ENCODE results near the gene GMPR. TPM values are rescaled to one million over a fixed set of nuclear protein-coding genes. Genes with fewer than 3 reads are reported as not detected.

GMPR gene
- total RNA-seq, 1 donor from 2014 or later, result 35.2 TPM

DNA sequence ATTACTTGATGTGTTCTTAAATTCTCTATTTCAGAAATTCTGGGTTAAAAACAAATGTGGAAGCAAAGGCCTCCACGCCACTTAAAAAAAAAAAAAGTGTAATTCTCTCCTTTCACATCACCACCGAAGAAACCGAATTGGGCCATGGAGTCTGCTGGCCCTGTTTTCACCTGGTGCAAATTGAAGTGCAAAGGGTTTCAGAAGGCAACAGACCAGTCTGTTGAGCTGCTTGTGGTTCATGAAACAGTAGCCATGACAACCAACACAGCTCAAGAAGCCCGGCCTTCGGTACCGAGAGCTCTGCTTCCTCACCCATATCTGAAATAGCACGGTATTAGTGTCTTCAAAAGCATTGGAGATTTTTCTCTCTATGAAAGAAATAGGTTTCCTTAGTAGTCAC, 63.1 kb downstream of the GMPR start:
- no peak for DNase-seq (ENCODE audit: low spot score)

DNA sequence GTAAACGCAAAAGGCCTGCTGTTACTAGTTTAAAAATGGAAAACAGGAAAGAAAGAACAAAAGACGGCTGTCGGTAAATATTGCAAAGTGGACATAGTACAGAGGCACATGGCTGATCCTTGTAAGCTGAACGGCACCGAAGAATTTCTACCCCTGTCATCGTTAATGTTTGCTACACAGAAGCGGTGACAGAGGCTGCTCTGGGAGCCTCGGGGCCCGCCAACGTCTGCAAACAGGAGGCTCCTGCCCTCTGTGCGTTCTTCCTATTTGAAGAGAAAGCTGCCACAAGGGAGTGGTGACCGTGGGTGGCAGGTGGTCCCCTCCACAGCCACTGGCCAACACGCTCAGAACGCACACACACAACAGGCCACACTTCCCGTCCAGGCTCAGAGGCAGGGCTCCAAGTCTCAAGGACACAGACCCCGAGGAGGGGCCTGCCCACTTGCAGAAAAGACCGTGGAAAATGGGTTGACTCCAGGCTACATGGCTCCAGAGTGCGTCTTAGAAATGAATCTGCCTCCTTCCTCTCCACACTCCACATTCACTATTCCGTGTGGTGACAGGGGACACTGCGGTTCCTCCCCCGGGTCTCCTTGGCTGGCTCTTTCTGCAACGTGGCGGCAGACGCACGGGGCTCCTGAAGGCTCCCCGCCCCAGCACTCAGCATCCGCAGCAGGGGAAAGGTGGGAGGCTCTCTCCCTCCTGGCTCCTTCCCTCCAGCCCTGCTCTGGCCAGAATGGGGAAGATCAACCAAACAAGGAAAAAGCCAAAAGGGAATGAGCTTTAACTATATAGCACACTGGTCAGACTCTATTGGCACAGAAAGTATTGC, 64.5 kb downstream of the GMPR start:
- DNase-seq (ENCODE audit: low spot score), result no peak

DNA sequence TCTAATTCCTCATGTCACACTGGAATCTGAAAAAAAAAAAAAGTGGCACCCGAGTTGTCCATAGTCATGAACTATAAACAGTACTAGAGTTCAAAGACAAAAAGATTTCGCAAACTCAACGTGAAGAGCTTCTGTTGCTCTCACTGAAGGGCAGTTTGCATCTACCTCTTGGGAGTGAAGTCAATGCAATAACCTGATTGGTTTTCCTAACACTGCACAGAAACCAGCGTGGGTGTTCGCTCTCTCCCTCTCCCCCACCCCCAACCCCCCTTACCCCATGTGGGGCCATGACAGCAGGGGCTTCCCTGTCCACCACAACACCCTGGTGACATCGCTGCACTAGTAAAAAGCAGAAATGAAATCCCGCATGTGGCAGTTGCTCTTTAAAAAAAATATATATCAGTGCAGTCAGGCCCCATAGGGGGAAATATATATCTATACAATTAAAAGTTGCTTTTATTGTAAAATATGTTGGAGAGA, 66.9 kb downstream of the GMPR start:
- DNase-seq (ENCODE audit: low spot score), result no peak

DNA sequence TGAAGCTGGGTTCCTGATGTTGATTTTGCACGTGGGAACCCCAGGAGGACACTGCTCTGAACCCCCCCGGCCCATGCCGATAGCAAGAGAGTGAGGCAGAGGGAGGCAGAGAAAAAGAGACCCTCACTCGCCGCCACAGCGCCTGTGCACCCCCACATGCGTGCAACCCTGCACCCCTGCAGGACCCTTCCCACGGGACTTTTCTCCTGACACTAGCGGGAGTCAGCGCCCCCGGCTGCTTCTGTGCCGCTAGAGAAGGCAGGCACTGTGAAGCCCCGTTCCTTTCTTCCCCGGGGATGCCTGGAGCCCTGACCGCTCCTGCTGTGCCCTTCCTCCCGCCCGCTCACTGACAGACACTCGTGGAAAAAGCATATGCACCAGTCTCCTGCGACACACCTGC, 67.4 kb downstream of the GMPR start:
- DNase-seq (ENCODE audit: low spot score), result no peak

DNA sequence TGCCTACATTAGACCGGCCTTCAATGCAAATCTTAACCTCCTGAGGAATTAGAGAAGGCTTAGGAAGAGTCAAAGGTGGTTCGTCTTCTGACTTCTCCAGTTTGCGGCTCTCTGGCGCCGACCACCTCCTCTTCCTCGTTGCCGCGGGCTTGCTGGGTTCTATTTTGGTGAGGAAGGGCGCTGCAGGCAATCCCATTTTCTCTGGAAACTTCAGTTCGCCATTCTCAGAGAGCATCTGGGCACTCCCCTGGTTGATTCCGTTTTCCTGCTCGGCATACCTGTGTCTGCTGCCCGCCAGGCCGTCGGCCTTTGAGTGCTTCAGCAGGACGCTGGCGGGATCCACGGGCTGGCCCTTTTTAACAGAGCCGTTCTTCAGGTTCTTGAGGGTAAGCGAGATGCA, 67.9 kb downstream of the GMPR start:
- DNase-seq (ENCODE audit: low spot score), result no peak

DNA sequence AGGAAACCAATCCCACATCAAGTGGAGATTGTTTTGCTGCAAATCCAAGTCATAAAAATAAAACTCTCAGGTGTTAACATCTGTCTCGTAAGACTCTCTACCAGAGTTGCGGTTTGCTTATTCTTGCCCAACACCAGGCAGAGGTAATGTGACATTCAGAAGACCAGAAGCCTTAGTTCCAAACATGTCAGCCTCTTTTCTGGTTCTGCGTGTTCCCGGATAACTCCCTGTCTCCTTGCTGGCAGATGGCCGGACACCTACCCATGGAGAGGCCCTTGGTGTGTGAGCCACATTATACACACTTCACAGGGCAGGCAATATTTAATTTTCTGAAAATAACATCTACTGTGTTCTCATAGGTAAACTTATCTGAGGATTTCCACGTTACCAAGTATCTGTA, 73.4 kb downstream of the GMPR start:
- no peak for DNase-seq (ENCODE audit: low spot score)

DNA sequence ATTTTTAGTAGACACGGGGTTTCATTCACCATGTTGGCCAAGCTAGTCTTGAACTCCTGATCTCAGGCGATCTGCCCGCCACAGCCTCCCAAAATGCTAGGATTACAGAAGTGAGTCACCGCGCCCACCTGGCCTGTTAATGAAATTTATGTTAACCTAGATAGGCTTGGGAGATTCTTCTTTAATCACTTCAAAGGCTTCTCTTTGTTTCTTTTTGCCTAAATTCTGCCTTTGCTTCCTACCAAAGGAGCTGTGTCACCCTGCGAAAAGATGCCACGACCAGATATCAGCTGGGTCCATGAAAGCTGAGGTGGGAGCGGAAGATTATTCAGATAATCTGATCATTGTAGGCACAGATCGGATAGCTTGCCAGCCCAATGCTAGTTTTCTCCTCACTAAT, 75.3 kb downstream of the GMPR start:
- DNase-seq (ENCODE audit: low spot score), result no peak

DNA sequence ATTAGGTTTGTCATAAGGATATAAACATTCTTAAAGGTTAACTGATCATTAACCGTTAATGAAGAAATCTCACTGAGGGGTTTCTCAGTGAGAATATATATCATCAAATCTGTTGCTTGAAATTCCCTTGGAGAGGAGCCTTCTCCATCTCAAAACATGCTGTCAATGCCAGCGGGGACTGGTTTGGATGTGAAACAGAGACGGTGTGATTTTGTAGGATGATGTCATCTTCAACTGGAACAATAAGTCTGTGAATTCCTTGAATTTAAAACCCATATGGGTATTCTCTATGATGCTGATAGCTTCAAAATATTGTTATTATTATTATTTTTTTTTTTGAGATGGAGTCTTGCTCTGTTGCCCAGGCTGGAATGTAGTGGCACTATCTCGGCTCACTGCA, 75.9 kb downstream of the GMPR start:
- no peak for DNase-seq (ENCODE audit: low spot score)

DNA sequence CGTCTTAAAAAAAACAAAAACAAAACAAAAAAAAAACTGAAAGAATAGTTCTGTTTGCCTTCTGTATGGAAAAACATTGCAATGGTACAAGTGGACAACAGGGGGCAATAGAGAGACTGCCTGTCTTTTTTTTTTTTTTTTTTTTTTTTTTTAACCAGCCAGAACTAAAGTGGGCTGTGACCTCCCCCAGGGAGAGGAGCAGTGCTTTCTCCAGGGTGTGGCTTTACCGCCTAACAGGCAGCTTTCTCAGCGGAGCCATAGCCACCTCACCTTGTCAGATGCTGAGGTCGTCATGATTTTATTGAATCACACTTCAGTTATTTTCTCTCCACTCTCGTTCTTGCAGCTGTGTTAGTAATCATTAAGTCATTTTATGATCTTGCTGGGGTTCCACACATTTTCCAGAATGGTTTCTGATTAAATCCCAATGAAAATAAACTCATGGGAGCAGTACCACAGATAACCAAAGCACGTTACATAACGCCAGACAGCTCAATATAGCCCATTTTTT, 78.4 kb downstream of the GMPR start:
- DNase-seq (ENCODE audit: low spot score), result peak; percentile 26

DNA sequence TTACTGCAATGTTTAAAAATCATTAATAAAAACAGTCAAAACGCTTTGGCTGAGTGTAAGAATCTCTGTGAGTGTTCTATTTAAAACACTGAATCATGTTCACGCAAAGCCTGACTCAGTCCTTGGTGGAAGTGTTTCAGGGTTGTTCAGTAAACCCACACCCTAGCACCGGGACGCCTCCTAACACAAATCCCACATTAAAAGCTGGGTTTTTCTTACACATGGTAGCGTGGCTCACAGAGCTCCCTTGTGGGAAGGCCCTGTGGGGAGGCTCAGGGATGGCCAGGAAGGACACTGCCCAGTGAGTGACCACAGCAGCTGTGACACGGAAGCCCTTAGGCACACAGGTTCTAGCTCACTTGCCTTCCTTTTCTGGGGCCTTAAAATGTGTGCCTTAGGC, 80.2 kb downstream of the GMPR start:
- DNase-seq (ENCODE audit: low spot score), result peak; percentile 74

DNA sequence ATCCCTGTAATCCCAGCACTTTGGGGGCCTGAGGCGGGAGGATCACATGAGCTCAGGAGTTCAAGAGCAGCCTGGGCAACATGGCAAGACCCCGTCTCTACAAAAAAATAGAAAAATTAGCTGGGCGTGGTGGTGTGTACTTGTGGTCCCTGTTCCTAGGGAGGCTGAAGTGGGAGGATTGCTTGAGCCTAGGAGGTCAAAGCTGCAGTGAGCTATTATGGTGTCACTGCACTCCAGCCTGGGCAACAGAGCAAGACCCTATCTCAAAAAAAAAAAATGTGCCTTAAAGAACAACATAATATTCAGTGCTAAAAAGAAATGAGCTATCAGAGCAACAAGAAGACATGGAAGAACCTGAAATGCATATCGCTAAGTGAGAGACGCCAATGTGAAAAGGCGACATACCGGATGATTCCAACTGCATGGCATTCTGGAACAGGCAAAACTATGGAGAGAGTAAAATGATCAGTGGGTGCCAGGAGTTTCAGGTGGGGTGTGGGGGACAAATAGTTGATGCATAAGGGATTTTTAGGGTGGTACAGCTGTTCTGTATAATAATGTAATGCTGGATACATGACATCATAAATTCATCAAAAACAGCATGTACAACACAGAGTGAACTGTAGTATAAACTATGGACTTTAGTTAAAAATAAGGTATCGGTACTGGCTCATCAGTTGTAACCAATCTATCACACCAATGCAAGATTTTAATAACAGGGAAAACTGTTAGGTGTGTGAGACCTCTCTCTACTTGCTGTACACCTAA, 80.8 kb downstream of the GMPR start:
- no peak for DNase-seq (ENCODE audit: low spot score)

DNA sequence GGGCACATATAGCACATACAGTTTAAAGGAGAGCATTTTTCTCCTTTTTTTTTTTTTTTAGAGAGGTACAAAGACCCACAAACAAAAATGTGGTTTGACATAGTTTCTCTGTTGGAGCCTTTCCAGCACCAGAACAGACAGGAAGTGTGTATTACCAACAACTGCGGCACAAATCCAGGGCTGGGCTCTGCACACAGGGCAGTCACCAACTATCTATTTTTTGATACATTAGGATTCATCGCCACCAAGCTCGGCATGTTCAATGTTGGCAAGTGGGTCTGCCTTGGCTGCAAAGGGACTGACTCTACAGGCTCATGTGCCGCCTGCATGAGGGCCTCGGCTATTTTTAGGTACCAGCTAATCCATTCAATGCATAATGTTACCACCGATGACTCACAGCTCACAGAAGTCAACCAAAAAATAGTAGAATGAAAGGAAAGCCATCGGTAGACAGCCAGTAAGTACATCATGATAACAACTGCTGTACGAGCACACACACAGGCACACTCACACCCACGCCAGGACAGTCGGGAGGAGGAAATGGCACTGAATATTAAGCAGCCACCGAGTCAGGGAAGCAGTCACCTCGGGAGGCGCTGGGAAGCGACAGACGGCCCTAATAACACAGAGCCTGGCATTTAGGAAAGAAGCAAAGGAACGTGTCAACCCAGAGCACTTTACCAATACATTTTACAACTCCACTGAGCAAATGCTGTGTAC, 81.6 kb downstream of the GMPR start:
- peak; percentile 96 for DNase-seq (ENCODE audit: low spot score)

DNA sequence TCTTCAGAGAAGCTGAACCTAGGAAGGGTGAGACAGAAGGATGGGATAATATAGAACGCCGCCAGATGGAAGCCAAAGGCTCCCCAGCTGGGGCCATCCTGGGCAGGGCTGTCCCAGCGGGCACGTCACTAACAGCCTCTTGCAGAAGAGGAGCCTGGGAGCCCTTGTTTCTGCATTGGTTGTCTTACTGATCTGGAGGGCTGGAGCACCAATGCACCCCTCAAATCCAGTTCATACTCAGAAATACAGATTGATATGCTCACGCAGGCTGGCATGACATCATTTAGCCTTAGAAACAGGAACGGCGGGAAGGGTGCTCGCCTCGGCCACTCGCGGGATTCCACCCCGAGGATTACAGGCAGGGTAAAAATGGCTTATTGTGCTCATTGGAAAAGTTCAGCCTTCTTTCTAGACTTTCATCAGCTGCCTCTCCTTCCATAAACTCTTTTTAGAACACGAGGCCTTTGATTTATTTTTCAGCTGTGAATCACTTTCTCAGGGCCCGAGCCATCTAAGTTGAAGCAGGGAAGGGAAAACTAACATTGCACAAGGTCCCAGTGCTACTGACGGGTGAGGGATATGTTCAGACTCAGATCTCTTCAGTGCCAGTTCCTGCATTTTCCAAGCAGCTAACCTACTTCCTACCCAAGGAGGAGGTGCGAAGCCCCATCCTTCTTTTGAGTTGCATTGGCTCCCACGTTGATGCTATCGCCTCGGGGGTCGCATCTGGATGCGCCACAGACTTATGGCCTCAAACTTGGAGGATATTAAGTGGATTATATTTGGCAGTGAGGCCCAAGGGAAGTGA, 82.3 kb downstream of the GMPR start:
- peak; percentile 87 for DNase-seq (ENCODE audit: low spot score)

DNA sequence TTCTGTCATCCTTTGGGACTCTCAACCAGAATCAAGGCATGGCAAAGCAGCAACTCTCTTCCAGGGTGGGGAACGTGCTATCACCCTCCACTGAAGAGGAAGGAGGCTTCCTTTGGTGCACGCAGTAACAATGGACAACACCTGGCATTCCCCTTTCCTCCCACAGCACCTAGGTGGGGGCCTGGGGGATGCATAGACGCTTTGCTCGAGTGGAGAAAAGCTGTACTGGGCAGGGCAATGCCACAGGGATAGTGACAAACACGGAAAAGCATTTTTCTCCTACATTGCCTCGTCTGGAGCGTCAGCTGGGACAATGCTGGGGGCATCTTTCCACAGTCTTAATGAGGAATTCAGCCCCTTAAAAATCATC, 82.9 kb downstream of the GMPR start:
- DNase-seq (ENCODE audit: low spot score), result no peak

DNA sequence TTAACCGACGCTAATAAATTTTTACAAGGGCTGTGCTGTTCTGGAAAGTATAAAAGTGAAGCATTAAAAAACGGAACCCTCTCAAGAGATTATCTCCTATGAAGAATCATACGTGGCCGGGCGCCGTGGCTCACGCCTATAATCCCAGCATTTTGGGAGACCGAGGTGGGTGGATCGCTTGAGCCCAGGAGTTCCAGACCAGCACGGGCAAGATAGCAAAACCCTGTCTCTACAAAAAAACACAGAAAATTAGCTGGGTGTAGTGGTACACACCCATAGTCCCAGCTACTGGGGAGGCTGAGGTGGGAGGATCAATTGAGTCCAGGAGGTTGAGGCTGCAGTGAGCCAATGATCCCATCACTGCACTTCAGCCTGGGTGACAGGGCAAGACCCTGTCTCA, 83.4 kb downstream of the GMPR start:
- DNase-seq (ENCODE audit: low spot score), result peak; percentile 86

DNA sequence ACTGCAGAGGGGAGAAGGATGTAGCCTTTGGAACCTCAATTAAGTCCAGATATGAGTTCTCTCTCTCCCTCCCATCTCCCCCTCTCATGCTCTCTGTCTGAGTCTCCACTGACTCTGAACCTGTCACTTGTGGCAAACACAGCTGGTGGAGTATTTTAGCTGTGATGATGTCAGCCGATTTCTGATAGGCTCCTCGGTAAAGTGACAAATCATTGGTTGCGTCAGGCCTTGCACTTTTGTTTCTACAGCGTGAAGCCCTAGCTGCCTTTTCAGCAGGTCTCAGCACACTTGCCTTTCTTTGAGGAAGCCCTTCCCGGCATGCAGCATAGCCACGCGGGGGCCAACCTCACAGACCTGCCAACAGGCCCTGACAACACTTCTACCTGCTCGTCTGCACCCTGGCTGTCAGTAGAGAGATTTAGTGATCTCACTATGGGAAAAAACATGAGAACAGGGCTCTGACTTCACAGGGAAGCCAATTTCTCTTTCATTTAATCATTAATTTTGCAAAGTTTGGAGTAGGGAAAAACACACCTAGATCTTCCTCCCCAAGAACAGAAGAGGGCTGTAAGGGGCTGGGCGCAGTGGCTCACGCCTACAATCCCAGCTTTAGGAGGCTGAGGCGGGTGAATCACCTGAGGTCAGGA, 84.4 kb downstream of the GMPR start:
- peak; percentile 74 for DNase-seq (ENCODE audit: low spot score)

DNA sequence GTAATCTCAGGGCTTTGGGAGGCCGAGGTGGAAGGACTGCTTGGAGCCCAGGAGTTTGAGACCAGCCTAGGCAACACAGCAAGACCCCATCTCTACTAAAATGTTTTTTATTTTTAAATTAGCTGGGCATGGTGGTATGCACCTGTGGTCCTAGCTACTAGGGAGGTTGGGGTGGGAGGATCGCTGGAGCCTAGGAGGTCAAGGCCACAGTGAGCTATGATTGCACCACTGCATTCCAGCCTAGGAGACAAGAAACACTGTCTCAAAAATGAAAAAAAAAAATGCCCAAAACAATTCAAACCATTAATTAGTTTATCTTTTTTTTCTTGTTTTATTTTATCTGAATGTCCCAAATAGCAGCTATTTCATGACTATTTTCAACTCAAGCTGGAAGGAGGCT, 85.8 kb downstream of the GMPR start:
- DNase-seq (ENCODE audit: low spot score), result no peak

DNA sequence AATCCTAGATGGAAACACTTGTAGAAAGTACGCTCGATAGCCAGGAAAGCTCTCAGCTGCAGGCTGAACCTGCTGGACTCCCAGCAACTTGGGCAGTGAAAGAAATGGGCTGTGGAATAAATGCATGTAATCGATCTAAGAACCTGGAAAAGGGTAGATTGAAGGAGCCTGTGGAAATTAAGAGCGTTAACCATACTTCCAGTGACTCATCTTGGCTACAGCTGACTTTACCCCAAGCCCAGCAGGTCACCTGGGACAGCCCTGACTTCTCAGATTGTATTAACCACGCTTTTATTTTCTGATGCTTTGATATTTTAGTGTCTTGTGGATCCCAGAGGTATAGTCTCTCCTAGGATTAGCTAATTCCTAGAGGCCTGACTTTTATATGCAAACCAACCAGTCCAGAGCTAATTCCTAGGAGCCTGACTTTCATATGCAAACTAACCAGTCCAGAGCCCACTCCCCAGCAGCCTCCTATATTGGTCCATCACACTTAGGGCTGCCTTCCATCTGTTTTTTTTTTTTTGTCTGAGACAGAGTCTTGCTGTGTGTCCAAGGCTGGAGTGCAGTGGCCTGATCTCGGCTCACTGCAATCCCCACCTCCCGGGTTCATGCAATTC, 86.3 kb downstream of the GMPR start:
- no peak for DNase-seq (ENCODE audit: low spot score)

DNA sequence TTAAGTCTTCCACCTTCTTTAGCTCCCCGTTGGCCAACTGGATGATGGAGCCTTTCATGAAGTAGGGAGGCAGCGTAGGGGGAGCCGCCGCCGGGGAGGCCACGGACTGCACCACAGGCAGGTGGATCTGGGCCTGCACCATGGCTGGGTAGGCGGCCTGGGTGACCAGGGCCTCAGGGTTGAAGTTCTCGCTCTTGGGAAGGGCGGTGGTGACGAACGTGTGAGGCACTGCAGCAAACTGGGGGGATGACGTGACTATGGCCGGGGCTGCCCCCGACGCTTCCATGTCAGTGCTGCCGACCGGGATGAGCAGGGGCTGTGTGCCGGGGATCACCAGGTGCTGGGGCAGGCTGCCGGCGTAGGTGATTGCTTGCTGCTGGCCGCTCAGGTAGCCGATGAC, 88.1 kb downstream of the GMPR start:
- no peak for DNase-seq (ENCODE audit: low spot score)
